GM15510 (cell line): ENCODE measurements around the gene ANKRD17.

Experiments
- POLR2A ChIP-seq: IDR thresholded peaks from 3 replicates; pipeline ENCODE4 v1.6.1; 2011; ENCODE audit warnings: borderline replicate concordance; ENCODE audit not compliant: insufficient read length; ENCODE audit errors: extremely low read depth

Gene ANKRD17

GRCh38 chr4:73189274-73189810 is 69.3 kb downstream of the ANKRD17 start:
- no peak for TF ChIP-seq POLR2A

GRCh38 chr4:73187325-73187724 is 71.3 kb downstream of the ANKRD17 start:
- TF ChIP-seq POLR2A, result no peak

GRCh38 chr4:73185903-73186302 is 72.7 kb downstream of the ANKRD17 start:
- no peak for TF ChIP-seq POLR2A

GRCh38 chr4:73181231-73181630 is 77.4 kb downstream of the ANKRD17 start:
- no peak for TF ChIP-seq POLR2A

GRCh38 chr4:73178389-73178788 is 80.2 kb downstream of the ANKRD17 start:
- TF ChIP-seq POLR2A, result no peak

- TF ChIP-seq POLR2A, result no peak
These were observed 86.4 kb downstream of the ANKRD17 start for GRCh38 chr4:73172161-73172560.

- no peak for TF ChIP-seq POLR2A
These were observed 87.9 kb downstream of the ANKRD17 start for GRCh38 chr4:73170518-73171198.

- TF ChIP-seq POLR2A, result no peak
These were observed 92.4 kb downstream of the ANKRD17 start for GRCh38 chr4:73166212-73166611.

GRCh38 chr4:73161527-73162185 is 96.9 kb downstream of the ANKRD17 start:
- no peak for TF ChIP-seq POLR2A

- no peak for TF ChIP-seq POLR2A
These were observed 102.2 kb downstream of the ANKRD17 start for GRCh38 chr4:73156394-73156793.

- no peak for TF ChIP-seq POLR2A
These were observed 105.7 kb downstream of the ANKRD17 start for GRCh38 chr4:73152893-73153292.

- no peak for TF ChIP-seq POLR2A
These were observed 115.5 kb downstream of the ANKRD17 start for GRCh38 chr4:73142995-73143547.

GRCh38 chr4:73139991-73140390 is 118.6 kb downstream of the ANKRD17 start:
- TF ChIP-seq POLR2A, result no peak

GRCh38 chr4:73139245-73139644 is 119.4 kb downstream of the ANKRD17 start:
- TF ChIP-seq POLR2A, result no peak

GRCh38 chr4:73137121-73137520 is 121.5 kb downstream of the ANKRD17 start:
- no peak for TF ChIP-seq POLR2A

- TF ChIP-seq POLR2A, result no peak
These were observed 124.8 kb downstream of the ANKRD17 start for GRCh38 chr4:73133784-73134183.
